HCT116 (cell line): ENCODE measurements around the gene SLC25A47.

Experiments used
- CTCF ChIP-seq, 3 experiments: fragments of 200-600 bp in 1 of 3; sonication (generic) in 1 of 3; IDR thresholded peaks in 2 of 3; conservative IDR thresholded peaks in 1 of 3; 2 replicates each; pipeline ENCODE4 v1.5.1; 2012 to 2017; ENCODE audit warnings: low read depth in 2 of 3, low read length in 2 of 3, antibody characterized with exemption in 1 of 3, borderline replicate concordance in 1 of 3, control low read depth in 1 of 3, mild to moderate bottlenecking in 1 of 3, mixed read lengths in 1 of 3, mixed run types in 1 of 3, moderate library complexity in 1 of 3; ENCODE audit not compliant: insufficient read depth in 1 of 3
- ZFX ChIP-seq: fragments of 450-650 bp; IDR thresholded peaks from 2 replicates; pipeline ENCODE4 v1.6.1; 2017

GRCh38 chr14:100291305-100292075, 31.6 kb upstream of the SLC25A47 start:
- TF ChIP-seq CTCF (IDR thresholded peaks at IDR 0.05 in 2 of 3, conservative IDR thresholded peaks at IDR 0.05 in 1 of 3; ENCODE audit: borderline replicate concordance in 1 of 3, insufficient read depth in 1 of 3, low read depth in 2 of 3, low read length in 2 of 3): no peak
- no peak for TF ChIP-seq ZFX
